ENCODE results near the gene C1orf21. TPM values are rescaled to one million over a fixed set of nuclear protein-coding genes. Genes with fewer than 3 reads are reported as not detected.

C1orf21 gene
- total RNA-seq, 2 experiments from 2014 or later, result 2.7 to 4.1 TPM

DNA sequence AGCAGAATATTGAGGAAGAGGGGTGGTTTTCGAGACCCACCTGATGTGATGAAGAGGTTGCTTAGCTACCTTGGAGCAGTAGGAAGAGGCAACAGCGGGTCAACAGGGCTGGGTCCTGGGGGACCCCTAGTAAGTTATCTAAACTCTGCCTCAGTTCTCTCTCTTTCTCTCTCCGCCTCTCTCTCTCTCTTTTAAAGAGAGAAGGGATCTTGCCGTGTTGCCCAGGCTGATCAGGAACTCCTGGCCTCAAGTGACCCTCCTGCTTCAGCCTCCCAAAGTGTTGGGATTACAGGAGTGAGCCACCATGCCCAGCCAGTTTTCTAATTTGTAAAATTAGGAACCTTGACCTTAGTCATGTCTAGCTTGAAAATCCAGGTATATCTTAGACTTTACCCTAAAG lies 77.9 kb downstream of the C1orf21 start:
- Mint-ChIP-seq H3K27me3 (peaks cover 12% of the 10 kb centered on the region), H3K4me1 (no peaks in the 10 kb centered on the region), H3K27ac (no peak overlapping the region), H3K36me3 (no peaks in the 10 kb centered on the region), H3K4me3 (no peak overlapping the region), H3K9me3 (no peaks in the 10 kb centered on the region)
- DNase-seq, result no peak

DNA sequence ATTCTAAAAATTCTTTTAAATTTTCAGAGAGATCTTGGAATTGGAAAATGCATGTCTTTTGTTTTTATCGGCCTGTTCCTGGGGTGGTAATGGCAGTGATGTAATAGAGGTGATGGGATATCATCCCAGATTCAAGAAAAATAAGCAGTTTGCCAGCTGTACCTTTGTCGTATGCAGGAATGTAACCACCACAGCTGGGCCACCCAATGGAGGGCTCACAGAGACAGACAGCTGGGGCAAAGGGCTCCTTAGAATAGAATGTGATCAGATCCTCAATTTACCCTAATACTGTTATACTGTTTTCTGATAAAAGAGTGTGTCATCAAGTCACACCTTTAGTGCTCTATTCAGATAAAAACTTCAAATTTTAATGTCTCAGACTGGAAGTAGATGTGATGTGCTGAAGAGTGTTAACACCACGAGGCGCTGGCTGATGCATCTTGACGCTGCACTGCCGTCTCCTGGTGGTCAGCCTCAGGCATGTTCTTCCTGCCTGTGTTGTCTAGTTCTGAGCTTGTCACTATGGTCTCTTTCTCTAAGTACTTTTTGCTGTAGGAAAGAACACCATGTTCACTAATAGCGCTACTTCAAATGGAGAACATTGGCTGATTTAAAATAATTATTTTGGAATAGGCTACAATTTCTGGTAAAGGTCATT lies 78.8 kb downstream of the C1orf21 start:
- H3K27ac Mint-ChIP-seq, result no peak overlapping the region
- peaks cover 8% of the 10 kb centered on the region for H3K27me3 Mint-ChIP-seq
- DNase-seq, result no peak
- H3K9me3 Mint-ChIP-seq, result no peaks in the 10 kb centered on the region
- H3K36me3 Mint-ChIP-seq, result no peaks in the 10 kb centered on the region
- no peaks in the 10 kb centered on the region for H3K4me1 Mint-ChIP-seq
- H3K4me3 Mint-ChIP-seq, result no peak overlapping the region

- DNase-seq, result no peak
- Mint-ChIP-seq H3K36me3 (no peaks in the 10 kb centered on the region), H3K4me3 (no peak overlapping the region), H3K27me3 (no peaks in the 10 kb centered on the region), H3K4me1 (no peaks in the 10 kb centered on the region), H3K27ac (no peak overlapping the region), H3K9me3 (no peaks in the 10 kb centered on the region)
Measured at GRCh38 chr1:184467295-184467694, 80.5 kb downstream of the C1orf21 start.

DNA sequence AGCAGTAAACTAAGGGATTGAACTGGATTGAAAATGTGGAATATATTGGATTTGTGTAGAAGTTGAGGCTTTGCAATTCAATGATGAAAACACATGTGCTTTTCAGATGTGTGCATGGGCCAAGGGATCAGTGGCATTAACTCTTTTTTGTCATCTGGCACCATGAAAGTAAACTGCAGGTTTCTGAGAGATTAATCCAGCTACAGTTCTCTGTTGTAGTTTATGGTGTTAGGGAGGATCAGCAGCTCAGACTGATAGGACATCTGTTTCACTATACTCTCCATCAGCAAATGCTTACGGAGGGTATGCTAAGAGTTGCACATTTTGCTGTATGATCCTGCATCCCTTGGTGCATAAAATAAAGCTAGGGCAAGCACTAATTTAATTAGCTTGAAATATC lies 82.6 kb downstream of the C1orf21 start:
- no peaks in the 10 kb centered on the region for H3K9me3 Mint-ChIP-seq
- H3K4me1 Mint-ChIP-seq, result no peaks in the 10 kb centered on the region
- H3K27ac Mint-ChIP-seq, result no peak overlapping the region
- no peak overlapping the region for H3K4me3 Mint-ChIP-seq
- no peak for DNase-seq
- H3K36me3 Mint-ChIP-seq, result no peaks in the 10 kb centered on the region
- H3K27me3 Mint-ChIP-seq, result no peaks in the 10 kb centered on the region

GRCh38 chr1:184471686-184472085 lies 84.9 kb downstream of the C1orf21 start:
- Mint-ChIP-seq H3K36me3 (no peaks in the 10 kb centered on the region), H3K4me3 (no peak overlapping the region), H3K27me3 (no peaks in the 10 kb centered on the region), H3K4me1 (no peaks in the 10 kb centered on the region), H3K9me3 (no peaks in the 10 kb centered on the region), H3K27ac (no peak overlapping the region)
- no peak for DNase-seq

DNA sequence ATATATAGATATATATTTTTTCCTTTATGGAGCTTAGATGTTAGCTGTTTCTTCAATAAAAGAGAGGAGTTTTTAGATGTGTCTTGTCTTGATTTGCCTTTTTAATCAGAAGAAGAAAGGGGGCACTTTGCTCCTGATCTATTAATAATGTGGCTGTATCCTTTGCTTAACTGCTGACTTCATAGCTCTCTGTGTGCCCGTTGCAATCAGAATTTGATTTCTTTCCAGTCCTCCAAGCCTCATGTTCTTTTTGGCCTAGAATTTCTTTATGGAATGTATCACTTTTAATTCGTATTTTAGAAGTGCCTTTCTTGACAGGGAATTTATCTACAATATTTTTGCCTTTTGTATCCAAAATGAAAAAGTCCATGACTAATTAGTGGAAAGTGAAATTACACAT lies 85.3 kb downstream of the C1orf21 start:
- H3K4me1 Mint-ChIP-seq, result no peaks in the 10 kb centered on the region
- H3K36me3 Mint-ChIP-seq, result no peaks in the 10 kb centered on the region
- H3K9me3 Mint-ChIP-seq, result no peaks in the 10 kb centered on the region
- H3K4me3 Mint-ChIP-seq, result no peak overlapping the region
- H3K27ac Mint-ChIP-seq, result no peak overlapping the region
- H3K27me3 Mint-ChIP-seq, result no peaks in the 10 kb centered on the region
- no peak for DNase-seq

- Mint-ChIP-seq H3K36me3 (no peaks in the 10 kb centered on the region), H3K27me3 (no peaks in the 10 kb centered on the region), H3K9me3 (no peaks in the 10 kb centered on the region), H3K27ac (no peak overlapping the region), H3K4me1 (no peaks in the 10 kb centered on the region), H3K4me3 (no peak overlapping the region)
- no peak for DNase-seq
Measured at GRCh38 chr1:184473176-184473966, 86.5 kb downstream of the C1orf21 start.

GRCh38 chr1:184476187-184476586 lies 89.4 kb downstream of the C1orf21 start:
- Mint-ChIP-seq H3K4me1 (no peaks in the 10 kb centered on the region), H3K27me3 (no peaks in the 10 kb centered on the region), H3K9me3 (no peaks in the 10 kb centered on the region), H3K27ac (no peak overlapping the region), H3K4me3 (no peak overlapping the region), H3K36me3 (no peaks in the 10 kb centered on the region)
- DNase-seq, result no peak

GRCh38 chr1:184479435-184480167 lies 92.8 kb downstream of the C1orf21 start:
- Mint-ChIP-seq H3K4me3 (no peak overlapping the region), H3K27ac (no peak overlapping the region), H3K36me3 (no peaks in the 10 kb centered on the region), H3K9me3 (no peaks in the 10 kb centered on the region), H3K4me1 (no peaks in the 10 kb centered on the region), H3K27me3 (no peaks in the 10 kb centered on the region)
- DNase-seq, result no peak

GRCh38 chr1:184480736-184481135 lies 93.9 kb downstream of the C1orf21 start:
- Mint-ChIP-seq H3K36me3 (no peaks in the 10 kb centered on the region), H3K4me3 (no peak overlapping the region), H3K27me3 (no peaks in the 10 kb centered on the region), H3K27ac (no peak overlapping the region), H3K4me1 (no peaks in the 10 kb centered on the region), H3K9me3 (no peaks in the 10 kb centered on the region)
- DNase-seq, result no peak

GRCh38 chr1:184482136-184482535 lies 95.3 kb downstream of the C1orf21 start:
- H3K4me3 Mint-ChIP-seq, result no peak overlapping the region
- no peak overlapping the region for H3K27ac Mint-ChIP-seq
- DNase-seq, result no peak
- no peaks in the 10 kb centered on the region for H3K36me3 Mint-ChIP-seq
- H3K9me3 Mint-ChIP-seq, result no peaks in the 10 kb centered on the region
- no peaks in the 10 kb centered on the region for H3K27me3 Mint-ChIP-seq
- H3K4me1 Mint-ChIP-seq, result no peaks in the 10 kb centered on the region

DNA sequence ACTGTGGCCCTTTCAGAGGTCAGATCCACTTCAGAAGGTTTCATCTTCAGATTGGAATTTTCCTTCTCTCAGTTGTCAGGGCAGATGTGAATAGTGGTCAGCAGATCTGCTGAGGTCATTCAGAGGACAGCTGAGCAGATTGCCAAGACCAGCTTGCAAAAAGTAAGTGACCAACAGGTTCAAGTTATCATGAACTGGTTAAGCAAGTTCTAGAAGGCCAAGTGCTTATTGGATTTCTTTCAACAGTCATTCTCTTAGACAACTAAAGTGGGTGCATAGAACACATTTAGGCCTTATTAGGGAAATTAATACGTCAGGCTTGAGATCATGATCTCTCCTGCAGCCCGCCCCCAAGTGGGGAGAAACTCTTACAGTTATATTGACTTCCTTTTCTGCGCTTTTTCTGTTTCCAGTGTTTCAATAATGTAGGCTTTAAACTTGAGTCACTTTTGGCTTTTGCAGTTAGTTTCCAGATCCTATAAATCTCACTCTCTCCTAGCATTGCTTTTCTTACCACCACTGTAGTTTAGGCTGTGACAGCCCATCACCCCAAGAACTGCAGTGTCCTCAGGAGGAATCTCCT lies 96.4 kb downstream of the C1orf21 start:
- Mint-ChIP-seq H3K27me3 (no peaks in the 10 kb centered on the region), H3K9me3 (no peaks in the 10 kb centered on the region)

GRCh38 chr1:184485751-184486723 lies 99.2 kb downstream of the C1orf21 start:
- no peak overlapping the region for H3K27ac Mint-ChIP-seq
- no peaks in the 10 kb centered on the region for H3K36me3 Mint-ChIP-seq
- no peaks in the 10 kb centered on the region for H3K4me1 Mint-ChIP-seq
- no peaks in the 10 kb centered on the region for H3K9me3 Mint-ChIP-seq
- H3K27me3 Mint-ChIP-seq, result no peaks in the 10 kb centered on the region
- DNase-seq, result no peak
- H3K4me3 Mint-ChIP-seq, result no peak overlapping the region

More for the DNA sequence above, 96.4 kb downstream of the C1orf21 start:
- H3K4me1 Mint-ChIP-seq, result no peaks in the 10 kb centered on the region
- DNase-seq, result no peak
- H3K4me3 Mint-ChIP-seq, result no peak overlapping the region
- no peak overlapping the region for H3K27ac Mint-ChIP-seq
- H3K36me3 Mint-ChIP-seq, result no peaks in the 10 kb centered on the region

DNA sequence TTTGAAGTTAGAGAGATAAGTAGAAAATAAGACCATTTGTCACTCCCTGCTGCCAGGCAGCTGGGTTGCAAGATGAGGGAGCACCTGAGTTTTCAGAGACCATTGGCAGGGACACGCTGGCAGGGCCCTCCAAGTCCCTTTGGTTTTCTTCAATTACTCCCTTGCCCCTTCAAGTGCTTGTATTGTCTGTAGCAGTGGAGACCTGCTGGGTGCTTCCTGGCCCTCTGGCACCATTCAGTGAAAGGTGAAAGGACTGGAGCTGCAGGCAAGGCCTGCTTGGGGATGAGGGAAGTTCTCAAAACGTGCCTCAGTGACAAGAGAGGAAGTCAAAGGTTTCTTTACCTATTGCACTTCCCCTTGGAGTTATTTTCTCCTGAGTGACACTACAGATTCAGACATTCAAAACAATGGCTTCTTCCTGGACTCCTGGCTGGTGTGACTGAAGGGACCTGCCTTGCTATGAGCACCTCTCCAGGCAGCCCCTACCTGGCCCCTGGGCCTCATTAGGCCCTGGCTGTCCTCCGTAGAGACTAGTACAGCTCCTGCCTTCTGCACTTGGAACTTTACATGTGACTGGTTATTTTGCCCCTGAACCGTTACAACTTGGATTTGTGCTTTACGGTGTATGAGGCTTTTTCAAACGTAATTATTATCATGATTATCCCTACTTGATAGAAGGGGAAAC lies 100.1 kb downstream of the C1orf21 start:
- H3K4me1 Mint-ChIP-seq, result peaks cover 3% of the 10 kb centered on the region

More for the DNA sequence above, 100.1 kb downstream of the C1orf21 start:
- H3K27ac Mint-ChIP-seq, result no peak overlapping the region
- no peaks in the 10 kb centered on the region for H3K27me3 Mint-ChIP-seq
- no peak for DNase-seq
- H3K36me3 Mint-ChIP-seq, result no peaks in the 10 kb centered on the region
- H3K9me3 Mint-ChIP-seq, result no peaks in the 10 kb centered on the region
- H3K4me3 Mint-ChIP-seq, result no peak overlapping the region

Measured in activated naive CD8-positive, alpha-beta T cell treated with anti-CD3 and anti-CD28 coated beads for 36 hours (primary cell).